K562 (cell line): Measurements from ENCODE around the gene HOXB6. TPM values are rescaled to one million over a fixed set of nuclear protein-coding genes. Genes with fewer than 3 reads are reported as not detected.

Experiments used
- CHD1 ChIP-seq: fragments of 200-600 bp; sonication (generic); IDR thresholded peaks from one replicate; pipeline ENCODE4 v1.6.1; 2012; ENCODE audit warnings: mild to moderate bottlenecking, moderate library complexity, low read length, inconsistent platforms
- ESRRA ChIP-seq: fragments of 450-650 bp; IDR thresholded peaks from 2 replicates; pipeline ENCODE4 v1.6.1; 2014; ENCODE audit warnings: low read depth, mild to moderate bottlenecking, moderate library complexity, borderline replicate concordance
- FOXA3 ChIP-seq, 2 experiments: fragments of 450-650 bp in 1 of 2; sonication (generic) in 1 of 2; formaldehyde crosslinking; IDR thresholded peaks in 1 of 2; conservative IDR thresholded peaks in 1 of 2; 2 replicates each; pipeline versions ENCODE4 v1.4.0 to v1.8.0; 2020 to 2022; ENCODE audit warnings: mild to moderate bottlenecking in 2 of 2, missing genetic modification reagents in 1 of 2
- GATAD2A ChIP-seq: fragments of 450-650 bp; IDR thresholded peaks from 2 replicates; pipeline ENCODE4 v1.6.1; 2017
- HNRNPLL ChIP-seq: fragments of 200-400 bp; formaldehyde crosslinking; IDR thresholded peaks from 2 replicates; pipeline ENCODE4 v1.6.1; 2017; ENCODE audit warnings: low read length, low read depth, mild to moderate bottlenecking; ENCODE audit not compliant: poor library complexity, severe bottlenecking
- JUNB ChIP-seq: fragments of 450-650 bp; formaldehyde crosslinking; conservative IDR thresholded peaks from 2 replicates; pipeline ENCODE4 v1.4.0; 2020; ENCODE audit warnings: mild to moderate bottlenecking
- PHB2 ChIP-seq: fragments of 450-650 bp; IDR thresholded peaks from 2 replicates; pipeline ENCODE4 v1.6.1; 2017; ENCODE audit warnings: low read depth
- PTRF ChIP-seq: fragments of 450-650 bp; IDR thresholded peaks from 2 replicates; pipeline ENCODE4 v1.6.1; 2016; ENCODE audit warnings: mild to moderate bottlenecking, missing genetic modification characterization, missing compliant biosample characterization
- SRF ChIP-seq, 2 experiments: fragments of 250-450, 450-650 bp in 1 of 2; sonication (Bioruptor Pico) in 1 of 2; sonication (generic) in 1 of 2; formaldehyde crosslinking; IDR thresholded peaks; 2 replicates each; pipeline versions ENCODE4 v1.5.0 to v1.5.1; 2020 to 2022; ENCODE audit warnings: mild to moderate bottlenecking in 1 of 2, missing genetic modification reagents in 1 of 2
- TAF7 ChIP-seq: fragments of 450-650 bp; IDR thresholded peaks from 2 replicates; pipeline ENCODE4 v1.6.1; 2016; ENCODE audit warnings: missing genetic modification characterization, missing compliant biosample characterization
- TEAD1 ChIP-seq, 2 experiments: fragments of 450-650 bp in 1 of 2; sonication (generic) in 1 of 2; formaldehyde crosslinking; IDR thresholded peaks; 2 replicates each; pipeline versions ENCODE4 v1.4.0 to v1.8.0; 2020 to 2022; ENCODE audit warnings: mild to moderate bottlenecking in 2 of 2, missing genetic modification reagents in 1 of 2
- TFAM ChIP-seq: fragments of 250-450 bp; sonication (Bioruptor Pico); conservative IDR thresholded peaks from 2 replicates; pipeline ENCODE4 v1.5.0; 2021; ENCODE audit warnings: mild to moderate bottlenecking, moderate library complexity
- TGIF2 ChIP-seq: sonication (generic); formaldehyde crosslinking; IDR thresholded peaks from 2 replicates; pipeline ENCODE4 v1.8.1; 2022; ENCODE audit warnings: mild to moderate bottlenecking, missing genetic modification reagents, moderate library complexity
- polyA plus RNA-seq, 8 experiments: library from polyadenylated mRNA; depleted of rRNA in 4 of 8; stranded (reverse) in 5 of 8; unstranded in 3 of 8; fragments of >200 nt; fragmentation: Nextera tagmentation in 2 of 8; fragmentation: Illumina TruSeq in 1 of 8; extraction: Ambion mirVana in 2 of 8; extraction: Trizol in 1 of 8; gene quantifications; 2 replicates each; pipeline versions ENCODE4 v1.2.1 to v1.2.3, GENCODE V29; 2011 to 2014; ENCODE audit warnings: inconsistent platforms in 1 of 8, missing spikeins in 1 of 8
- total RNA-seq, 7 experiments: library from RNA; depleted of rRNA in 6 of 7; stranded (reverse); fragments of >200 nt in 6 of 7; fragmentation: Illumina TruSeq in 2 of 7; extraction: Trizol in 2 of 7; gene quantifications; 2 replicates each; pipeline versions ENCODE4 v1.2.1 to v1.2.3, GENCODE V29; 2011 to 2021; ENCODE audit warnings: low replicate concordance in 1 of 7
- TF ChIP-seq, protein P1 (sequence below): fragments of 250-450 bp; sonication (Bioruptor Pico); IDR thresholded peaks from 2 replicates; pipeline ENCODE4 v1.5.0; 2020; ENCODE audit warnings: mild to moderate bottlenecking, borderline replicate concordance
- TF ChIP-seq, protein P2 (sequence below): fragments of 450-650 bp; IDR thresholded peaks from 2 replicates; pipeline ENCODE4 v1.6.1; 2017; ENCODE audit warnings: antibody characterized with exemption, mild to moderate bottlenecking
- TF ChIP-seq, protein P3 (sequence below): sonication (generic); formaldehyde crosslinking; IDR thresholded peaks from 2 replicates; pipeline ENCODE4 v1.8.1; 2023; ENCODE audit warnings: mild to moderate bottlenecking, missing genetic modification reagents
- TF ChIP-seq, protein P4 (sequence below): fragments of 450-650 bp; formaldehyde crosslinking; IDR thresholded peaks from 2 replicates; pipeline ENCODE4 v1.4.0; 2020; ENCODE audit warnings: mild to moderate bottlenecking, mixed read lengths

The HOXB6 gene
- total and polyA plus RNA-seq, 9 of the 15 experiments (the other 6 are each of a cell fraction or from before 2014, with no cell fraction given), result 1.2 to 14.8 (median 4.9) TPM

DNA sequence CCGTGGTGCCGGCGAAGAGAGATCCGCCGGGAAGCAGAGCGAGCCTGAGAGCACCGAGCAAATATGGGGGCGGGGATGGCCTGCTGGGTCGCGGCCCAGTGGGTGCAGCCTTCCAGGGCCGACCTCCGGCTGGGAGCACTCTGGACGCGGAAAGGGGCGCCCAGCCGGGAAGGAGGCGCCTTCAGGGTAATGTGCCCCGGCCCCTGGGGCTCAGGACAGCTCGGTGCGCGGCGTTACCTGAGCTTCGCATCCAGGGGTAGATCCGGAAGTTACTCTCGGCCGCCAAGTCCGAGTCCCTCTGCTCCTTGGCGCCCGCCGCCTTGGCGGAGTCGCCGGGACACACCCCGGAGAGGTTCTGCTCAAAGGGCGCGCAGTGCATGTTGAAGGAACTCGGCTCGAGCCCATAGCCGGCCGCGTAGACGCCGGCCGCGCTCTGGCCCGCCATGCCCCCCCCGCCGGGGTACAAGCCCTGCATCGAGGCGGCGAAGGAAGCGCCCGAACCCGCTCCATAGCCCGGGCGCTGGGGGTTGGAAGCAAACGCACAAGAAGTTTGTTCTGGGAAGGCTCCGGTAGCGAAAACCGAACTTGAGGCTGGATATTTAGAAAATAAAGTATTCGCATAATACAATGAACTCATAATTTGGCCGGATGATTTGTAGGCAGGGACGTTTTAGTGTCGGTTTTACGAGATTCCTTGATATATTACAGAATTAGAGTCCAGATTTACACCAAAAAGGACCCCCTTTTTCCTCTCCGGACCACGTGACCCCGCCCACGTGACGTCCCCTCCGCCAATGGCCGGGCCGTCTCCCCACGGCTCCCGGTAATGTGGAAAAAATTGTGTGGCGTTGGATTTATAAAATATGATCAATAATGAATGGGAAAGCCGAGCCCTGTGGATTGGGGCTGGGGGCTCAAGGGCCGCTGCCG is 5.8 kb upstream of the HOXB6 start, which contains the start of gene HOXB7 (continued):
- TF ChIP-seq TGIF2 (no peak), PTRF (tag) (no peak), TEAD1 (CRISPR knock-in tag; IDR thresholded peaks at IDR 0.05) (peak in 1 of 2 experiments; percentile 25; a peak in 1 of 4 replicates), ESRRA (no peak), CHD1 (peak; percentile 72), JUNB (CRISPR knock-in tag) (no peak), GATAD2A (peak; percentile 97), SRF (CRISPR knock-in tag; IDR thresholded peaks at IDR 0.05) (no peak), HNRNPLL (peak; percentile 39), PHB2 (no peak), FOXA3 (CRISPR knock-in tag; conservative IDR thresholded peaks at IDR 0.05 in 1 of 2, IDR thresholded peaks at IDR 0.05 in 1 of 2) (no peak), TFAM (CRISPR knock-in tag) (no peak), TAF7 (tag) (no peak)
- TF ChIP-seq, protein P1, sequence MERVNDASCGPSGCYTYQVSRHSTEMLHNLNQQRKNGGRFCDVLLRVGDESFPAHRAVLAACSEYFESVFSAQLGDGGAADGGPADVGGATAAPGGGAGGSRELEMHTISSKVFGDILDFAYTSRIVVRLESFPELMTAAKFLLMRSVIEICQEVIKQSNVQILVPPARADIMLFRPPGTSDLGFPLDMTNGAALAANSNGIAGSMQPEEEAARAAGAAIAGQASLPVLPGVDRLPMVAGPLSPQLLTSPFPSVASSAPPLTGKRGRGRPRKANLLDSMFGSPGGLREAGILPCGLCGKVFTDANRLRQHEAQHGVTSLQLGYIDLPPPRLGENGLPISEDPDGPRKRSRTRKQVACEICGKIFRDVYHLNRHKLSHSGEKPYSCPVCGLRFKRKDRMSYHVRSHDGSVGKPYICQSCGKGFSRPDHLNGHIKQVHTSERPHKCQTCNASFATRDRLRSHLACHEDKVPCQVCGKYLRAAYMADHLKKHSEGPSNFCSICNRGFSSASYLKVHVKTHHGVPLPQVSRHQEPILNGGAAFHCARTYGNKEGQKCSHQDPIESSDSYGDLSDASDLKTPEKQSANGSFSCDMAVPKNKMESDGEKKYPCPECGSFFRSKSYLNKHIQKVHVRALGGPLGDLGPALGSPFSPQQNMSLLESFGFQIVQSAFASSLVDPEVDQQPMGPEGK, result no peak
- TF ChIP-seq, protein P2, sequence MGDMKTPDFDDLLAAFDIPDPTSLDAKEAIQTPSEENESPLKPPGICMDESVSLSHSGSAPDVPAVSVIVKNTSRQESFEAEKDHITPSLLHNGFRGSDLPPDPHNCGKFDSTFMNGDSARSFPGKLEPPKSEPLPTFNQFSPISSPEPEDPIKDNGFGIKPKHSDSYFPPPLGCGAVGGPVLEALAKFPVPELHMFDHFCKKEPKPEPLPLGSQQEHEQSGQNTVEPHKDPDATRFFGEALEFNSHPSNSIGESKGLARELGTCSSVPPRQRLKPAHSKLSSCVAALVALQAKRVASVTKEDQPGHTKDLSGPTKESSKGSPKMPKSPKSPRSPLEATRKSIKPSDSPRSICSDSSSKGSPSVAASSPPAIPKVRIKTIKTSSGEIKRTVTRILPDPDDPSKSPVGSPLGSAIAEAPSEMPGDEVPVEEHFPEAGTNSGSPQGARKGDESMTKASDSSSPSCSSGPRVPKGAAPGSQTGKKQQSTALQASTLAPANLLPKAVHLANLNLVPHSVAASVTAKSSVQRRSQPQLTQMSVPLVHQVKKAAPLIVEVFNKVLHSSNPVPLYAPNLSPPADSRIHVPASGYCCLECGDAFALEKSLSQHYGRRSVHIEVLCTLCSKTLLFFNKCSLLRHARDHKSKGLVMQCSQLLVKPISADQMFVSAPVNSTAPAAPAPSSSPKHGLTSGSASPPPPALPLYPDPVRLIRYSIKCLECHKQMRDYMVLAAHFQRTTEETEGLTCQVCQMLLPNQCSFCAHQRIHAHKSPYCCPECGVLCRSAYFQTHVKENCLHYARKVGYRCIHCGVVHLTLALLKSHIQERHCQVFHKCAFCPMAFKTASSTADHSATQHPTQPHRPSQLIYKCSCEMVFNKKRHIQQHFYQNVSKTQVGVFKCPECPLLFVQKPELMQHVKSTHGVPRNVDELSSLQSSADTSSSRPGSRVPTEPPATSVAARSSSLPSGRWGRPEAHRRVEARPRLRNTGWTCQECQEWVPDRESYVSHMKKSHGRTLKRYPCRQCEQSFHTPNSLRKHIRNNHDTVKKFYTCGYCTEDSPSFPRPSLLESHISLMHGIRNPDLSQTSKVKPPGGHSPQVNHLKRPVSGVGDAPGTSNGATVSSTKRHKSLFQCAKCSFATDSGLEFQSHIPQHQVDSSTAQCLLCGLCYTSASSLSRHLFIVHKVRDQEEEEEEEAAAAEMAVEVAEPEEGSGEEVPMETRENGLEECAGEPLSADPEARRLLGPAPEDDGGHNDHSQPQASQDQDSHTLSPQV, result peak; percentile 53; the same call in 1 of the 2 replicates
- TF ChIP-seq, protein P3, sequence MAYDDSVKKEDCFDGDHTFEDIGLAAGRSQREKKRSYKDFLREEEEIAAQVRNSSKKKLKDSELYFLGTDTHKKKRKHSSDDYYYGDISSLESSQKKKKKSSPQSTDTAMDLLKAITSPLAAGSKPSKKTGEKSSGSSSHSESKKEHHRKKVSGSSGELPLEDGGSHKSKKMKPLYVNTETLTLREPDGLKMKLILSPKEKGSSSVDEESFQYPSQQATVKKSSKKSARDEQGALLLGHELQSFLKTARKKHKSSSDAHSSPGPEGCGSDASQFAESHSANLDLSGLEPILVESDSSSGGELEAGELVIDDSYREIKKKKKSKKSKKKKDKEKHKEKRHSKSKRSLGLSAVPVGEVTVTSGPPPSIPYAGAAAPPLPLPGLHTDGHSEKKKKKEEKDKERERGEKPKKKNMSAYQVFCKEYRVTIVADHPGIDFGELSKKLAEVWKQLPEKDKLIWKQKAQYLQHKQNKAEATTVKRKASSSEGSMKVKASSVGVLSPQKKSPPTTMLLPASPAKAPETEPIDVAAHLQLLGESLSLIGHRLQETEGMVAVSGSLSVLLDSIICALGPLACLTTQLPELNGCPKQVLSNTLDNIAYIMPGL (CRISPR knock-in tag), result no peak
- TF ChIP-seq, protein P4, sequence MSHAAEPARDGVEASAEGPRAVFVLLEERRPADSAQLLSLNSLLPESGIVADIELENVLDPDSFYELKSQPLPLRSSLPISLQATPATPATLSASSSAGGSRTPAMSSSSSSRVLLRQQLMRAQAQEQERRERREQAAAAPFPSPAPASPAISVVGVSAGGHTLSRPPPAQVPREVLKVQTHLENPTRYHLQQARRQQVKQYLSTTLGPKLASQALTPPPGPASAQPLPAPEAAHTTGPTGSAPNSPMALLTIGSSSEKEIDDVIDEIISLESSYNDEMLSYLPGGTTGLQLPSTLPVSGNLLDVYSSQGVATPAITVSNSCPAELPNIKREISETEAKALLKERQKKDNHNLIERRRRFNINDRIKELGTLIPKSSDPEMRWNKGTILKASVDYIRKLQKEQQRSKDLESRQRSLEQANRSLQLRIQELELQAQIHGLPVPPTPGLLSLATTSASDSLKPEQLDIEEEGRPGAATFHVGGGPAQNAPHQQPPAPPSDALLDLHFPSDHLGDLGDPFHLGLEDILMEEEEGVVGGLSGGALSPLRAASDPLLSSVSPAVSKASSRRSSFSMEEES, result peak; percentile 98
